ENCODE measurements around the gene SLC6A19. TPM values are rescaled to one million over a fixed set of nuclear protein-coding genes. Genes with fewer than 3 reads are reported as not detected.

Gene SLC6A19
- total RNA-seq, 1 experiment from 2014 or later = 0.29 TPM

- intact Hi-C loops (cut with micrococcal nuclease; ENCODE audit: unreplicated experiment) = no loop called here
- Mint-ChIP-seq H3K27ac (ENCODE audit: unreplicated experiment) (no peak overlapping the region), H3K36me3 (ENCODE audit: insufficient read depth, unreplicated experiment) (no peaks in the 10 kb centered on the region), H3K9me3 (ENCODE audit: unreplicated experiment) (no peaks in the 10 kb centered on the region), H3K4me1 (ENCODE audit: low read depth, unreplicated experiment) (no peaks in the 10 kb centered on the region), H3K4me3 (ENCODE audit: unreplicated experiment) (no peak overlapping the region), H3K27me3 (ENCODE audit: insufficient read depth, unreplicated experiment) (no peaks in the 10 kb centered on the region)
- Histone ChIP-seq H3K4me3 (ENCODE audit: low read depth, low read length) (no peak overlapping the region), H3K4me1 (peaks cover 54% of the 10 kb centered on the region), H3K27me3 (replicated peaks; ENCODE audit: control insufficient read depth, insufficient read depth, low read length) (no peaks in the 10 kb centered on the region), H3K36me3 (ENCODE audit: control insufficient read depth, insufficient read depth, low read length) (no peaks in the 10 kb centered on the region), H3K9me3 (no peaks in the 10 kb centered on the region)
- no TSS peak for BruUV-seq (replicated peaks)
- DNase-seq = no peak
- ChIA-PET POLR2A (no interaction called here), CTCF (no interaction called here)
- TF ChIP-seq CTCF (IDR thresholded peaks at IDR 0.05; ENCODE audit: insufficient read depth in 1 of 2, low read depth in 1 of 2, low read length in 1 of 2, severe bottlenecking in 1 of 2, unreplicated experiment in 1 of 2) = no peak
These were observed 2.1 kb upstream of the SLC6A19 start for GRCh38 chr5:1199340-1199648.

GRCh38 chr5:1199649-1200494, 1.5 kb upstream of the SLC6A19 start:
- BruUV-seq (replicated peaks) = no TSS peak
- no peaks in the 10 kb centered on the region for H3K4me1 Mint-ChIP-seq (ENCODE audit: low read depth, unreplicated experiment)
- H3K4me3 ChIP-seq (ENCODE audit: low read depth, low read length) = no peak overlapping the region
- no peaks in the 10 kb centered on the region for H3K27me3 Mint-ChIP-seq (ENCODE audit: insufficient read depth, unreplicated experiment)
- CTCF ChIA-PET = interaction anchor here (1.2 kb wide), 1 partner anchor 14 kb away, joined by 4 read pairs; no protein-coding TSS in a partner anchor
- no peaks in the 10 kb centered on the region for H3K27me3 ChIP-seq (replicated peaks; ENCODE audit: control insufficient read depth, insufficient read depth, low read length)
- no peaks in the 10 kb centered on the region for H3K36me3 Mint-ChIP-seq (ENCODE audit: insufficient read depth, unreplicated experiment)
- no peak overlapping the region for H3K4me3 Mint-ChIP-seq (ENCODE audit: unreplicated experiment)
- H3K36me3 ChIP-seq (ENCODE audit: control insufficient read depth, insufficient read depth, low read length) = no peaks in the 10 kb centered on the region
- POLR2A ChIA-PET = no interaction called here
- peak; percentile 87 to 97 for DNase-seq
- H3K9me3 Mint-ChIP-seq (ENCODE audit: unreplicated experiment) = no peaks in the 10 kb centered on the region
- intact Hi-C loops (cut with micrococcal nuclease; ENCODE audit: unreplicated experiment) = no loop called here
- no peak overlapping the region for H3K27ac Mint-ChIP-seq (ENCODE audit: unreplicated experiment)
- H3K9me3 ChIP-seq = no peaks in the 10 kb centered on the region
- TF ChIP-seq CTCF (IDR thresholded peaks at IDR 0.05; ENCODE audit: insufficient read depth in 1 of 2, low read depth in 1 of 2, low read length in 1 of 2, severe bottlenecking in 1 of 2, unreplicated experiment in 1 of 2) = no peak
- H3K4me1 ChIP-seq = peaks cover 59% of the 10 kb centered on the region

- Mint-ChIP-seq H3K27me3 (ENCODE audit: insufficient read depth, unreplicated experiment) (no peaks in the 10 kb centered on the region), H3K4me3 (ENCODE audit: unreplicated experiment) (no peak overlapping the region), H3K9me3 (ENCODE audit: unreplicated experiment) (no peaks in the 10 kb centered on the region), H3K36me3 (ENCODE audit: insufficient read depth, unreplicated experiment) (no peaks in the 10 kb centered on the region), H3K27ac (ENCODE audit: unreplicated experiment) (no peak overlapping the region), H3K4me1 (ENCODE audit: low read depth, unreplicated experiment) (no peaks in the 10 kb centered on the region)
- TF ChIP-seq CTCF (IDR thresholded peaks at IDR 0.05; ENCODE audit: insufficient read depth in 1 of 2, low read depth in 1 of 2, low read length in 1 of 2, severe bottlenecking in 1 of 2, unreplicated experiment in 1 of 2) = no peak
- H3K9me3 ChIP-seq = no peaks in the 10 kb centered on the region
- no peaks in the 10 kb centered on the region for H3K27me3 ChIP-seq (replicated peaks; ENCODE audit: control insufficient read depth, insufficient read depth, low read length)
- intact Hi-C loops (cut with micrococcal nuclease; ENCODE audit: unreplicated experiment) = no loop called here
- POLR2A ChIA-PET = interaction anchor here (0.6 kb wide), 1 partner anchor 553 kb away, joined by 3 read pairs; no protein-coding TSS in a partner anchor
- DNase-seq = no peak
- BruUV-seq (replicated peaks) = TSS peak; percentile 49
- H3K4me1 ChIP-seq = peaks cover 62% of the 10 kb centered on the region
- no peak overlapping the region for H3K4me3 ChIP-seq (ENCODE audit: low read depth, low read length)
- no peaks in the 10 kb centered on the region for H3K36me3 ChIP-seq (ENCODE audit: control insufficient read depth, insufficient read depth, low read length)
- CTCF ChIA-PET = interaction anchor here (1.2 kb wide), 1 partner anchor 15 kb away, joined by 4 read pairs; no protein-coding TSS in a partner anchor
These were observed 684 bp upstream of the SLC6A19 start for GRCh38 chr5:1200495-1201326.

Measured in Caco-2 (cell line).